Kidney (tissue), 14 donors: ENCODE measurements around the gene CD2BP2. TPM values are rescaled to one million over a fixed set of nuclear protein-coding genes. Genes with fewer than 3 reads are reported as not detected.
"Not testable (repeated sequence)": the region's sequence is repeated elsewhere in the genome, so short reads cannot be mapped to it uniquely, and the experiment has no call there.

Source experiments
- DNase-seq, 5 donors: peaks; one replicate each; pipeline ENCODE4 v3.0.0-alpha.2; 2013 to 2020
- FAIRE-seq: peaks from 2 replicates; lab custom pipeline; 2012; peaks lifted over from hg19 to GRCh38; lab: Jason Lieb, UNC
- H3K27ac ChIP-seq, 2 donors: one replicate each; pipeline ENCODE4 v1.7.0; 2013; ENCODE audit warnings: low read depth in 2 of 2, low read length in 2 of 2, inconsistent platforms in 1 of 2
- H3K27me3 ChIP-seq: one replicate; pipeline ENCODE4 v1.7.1; 2013; ENCODE audit warnings: low read length, inconsistent platforms; ENCODE audit not compliant: control insufficient read depth, insufficient read depth
- H3K36me3 ChIP-seq, 3 donors: one replicate each; pipeline versions ENCODE4 v1.7.0 to v1.7.1; 2013; ENCODE audit warnings: low read length in 3 of 3, control low read depth in 1 of 3, inconsistent platforms in 1 of 3; ENCODE audit not compliant: insufficient read depth in 3 of 3, control insufficient read depth in 2 of 3
- H3K4me1 ChIP-seq, 3 donors: one replicate each; pipeline versions ENCODE4 v1.7.0 to v1.7.1; 2013; ENCODE audit warnings: low read length in 3 of 3, inconsistent platforms in 1 of 3, low read depth in 1 of 3; ENCODE audit not compliant: control insufficient read depth in 2 of 3, insufficient read depth in 2 of 3
- H3K4me3 ChIP-seq, 3 donors: one replicate each; pipeline versions ENCODE4 v1.7.0 to v1.8.1; 2013; ENCODE audit warnings: low read length in 3 of 3, control low read depth in 1 of 3, inconsistent platforms in 1 of 3
- H3K9ac ChIP-seq, 3 donors: one replicate each; pipeline versions ENCODE4 v1.7.0 to v1.7.1; 2013; ENCODE audit warnings: low read length in 3 of 3, control low read depth in 1 of 3, inconsistent platforms in 1 of 3
- H3K9me3 ChIP-seq, 3 donors: one replicate each; pipeline versions ENCODE4 v1.7.0 to v1.7.1; 2013; ENCODE audit warnings: low read length in 3 of 3, control low read depth in 1 of 3, inconsistent platforms in 1 of 3; ENCODE audit not compliant: control insufficient read depth in 2 of 3, insufficient read depth in 1 of 3
- intact Hi-C: fragments of 100-400 bp; cut with DNase I; formaldehyde crosslinking; loops from one replicate; pipeline ENCODE4 v1.11.1; 2022
- polyA plus RNA-seq: library from polyadenylated mRNA; stranded (reverse); fragments of 350-450 nt; fragmentation: Illumina TruSeq; extraction: RNeasy Lipid Tissue Mini Kit (QIAGEN cat#74804); gene quantifications from one replicate; pipeline ENCODE4 v1.2.3, GENCODE V29; 2014; ENCODE audit warnings: low read depth, low replicate concordance; ENCODE audit not compliant: insufficient read depth
- total RNA-seq: library from RNA; stranded (reverse); fragmentation: NEBNext Ultra II Directional; extraction: Animal tissue kit (Norgen Biotek cat#: 25700); gene quantifications from one replicate; pipeline ENCODE4 v1.2.1, GENCODE V29; 2021
- TF ChIP-seq, protein P1 (sequence below): IDR thresholded peaks from 3 replicates; pipeline ENCODE4 v1.5.1; 2012; ENCODE audit warnings: mild to moderate bottlenecking, moderate library complexity, borderline replicate concordance; ENCODE audit not compliant: insufficient read depth; ENCODE audit errors: extremely low read depth
- donor health status: control.
- donor health status: control.
- donor health status: control.
- donor health status: control.
- donor health status: control.
- donor health status: DM: yes; HTN: yes; CAD: no.
- donor health status: Normal renal cell carcinoma (clear cell type).

Gene CD2BP2
- total and polyA plus RNA-seq, 2 donors from 2014 or later = 61.8 to 68.1 TPM

- Histone ChIP-seq H3K36me3 (no peaks in the 10 kb centered on the region), H3K9me3 (no peaks in the 10 kb centered on the region), H3K27ac (no peak overlapping the region), H3K27me3 (no peaks in the 10 kb centered on the region), H3K4me3 (no peak overlapping the region), H3K9ac (no peak overlapping the region), H3K4me1 (no peaks in the 10 kb centered on the region)
- intact Hi-C loops = no loop called here
- FAIRE-seq (no peak), DNase-seq (no peak)
- TF ChIP-seq, protein P1, sequence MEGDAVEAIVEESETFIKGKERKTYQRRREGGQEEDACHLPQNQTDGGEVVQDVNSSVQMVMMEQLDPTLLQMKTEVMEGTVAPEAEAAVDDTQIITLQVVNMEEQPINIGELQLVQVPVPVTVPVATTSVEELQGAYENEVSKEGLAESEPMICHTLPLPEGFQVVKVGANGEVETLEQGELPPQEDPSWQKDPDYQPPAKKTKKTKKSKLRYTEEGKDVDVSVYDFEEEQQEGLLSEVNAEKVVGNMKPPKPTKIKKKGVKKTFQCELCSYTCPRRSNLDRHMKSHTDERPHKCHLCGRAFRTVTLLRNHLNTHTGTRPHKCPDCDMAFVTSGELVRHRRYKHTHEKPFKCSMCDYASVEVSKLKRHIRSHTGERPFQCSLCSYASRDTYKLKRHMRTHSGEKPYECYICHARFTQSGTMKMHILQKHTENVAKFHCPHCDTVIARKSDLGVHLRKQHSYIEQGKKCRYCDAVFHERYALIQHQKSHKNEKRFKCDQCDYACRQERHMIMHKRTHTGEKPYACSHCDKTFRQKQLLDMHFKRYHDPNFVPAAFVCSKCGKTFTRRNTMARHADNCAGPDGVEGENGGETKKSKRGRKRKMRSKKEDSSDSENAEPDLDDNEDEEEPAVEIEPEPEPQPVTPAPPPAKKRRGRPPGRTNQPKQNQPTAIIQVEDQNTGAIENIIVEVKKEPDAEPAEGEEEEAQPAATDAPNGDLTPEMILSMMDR = no peak
Observed at GRCh38 chr16:30342751-30343490, 12.2 kb downstream of the CD2BP2 start.

- DNase-seq, H3K4me3 ChIP-seq, FAIRE-seq, H3K27ac ChIP-seq, H3K27me3 ChIP-seq, H3K9me3 ChIP-seq, H3K4me1 ChIP-seq, H3K9ac ChIP-seq, H3K36me3 ChIP-seq, intact Hi-C loops: not testable (repeated sequence)
Observed at GRCh38 chr16:30341971-30342370, 13.1 kb downstream of the CD2BP2 start.

DNA sequence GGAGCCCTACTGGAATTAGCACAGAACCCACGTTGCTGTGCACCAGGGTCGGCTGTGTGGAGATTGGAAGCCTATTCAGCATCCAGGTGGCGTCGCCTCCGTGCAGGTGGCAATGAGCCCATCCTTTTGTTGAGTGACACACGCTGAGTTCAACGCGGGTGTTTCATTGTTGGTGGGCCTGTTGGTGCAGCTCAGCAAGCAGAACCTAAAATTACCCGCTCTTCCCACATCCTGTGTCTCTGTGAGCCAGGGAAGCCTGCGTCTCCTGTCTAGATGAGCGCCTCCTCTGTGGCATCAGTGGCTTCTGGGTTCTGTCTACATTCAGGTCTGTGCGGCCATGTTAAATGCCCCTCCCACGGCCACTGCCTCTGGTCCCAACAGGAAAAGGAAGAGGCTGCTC is 14.5 kb downstream of the CD2BP2 start:
- FAIRE-seq = no peak
- Histone ChIP-seq H3K36me3 (no peaks in the 10 kb centered on the region), H3K27me3 (no peaks in the 10 kb centered on the region), H3K9me3 (no peaks in the 10 kb centered on the region), H3K9ac (no peak overlapping the region), H3K27ac (no peak overlapping the region), H3K4me1 (peaks cover 0 to 4% (median 4%) of the 10 kb centered on the region in 3 donors), H3K4me3 (no peak overlapping the region)
- DNase-seq = no peak
- TF ChIP-seq, protein P1 = no peak
- intact Hi-C loops = no loop called here

- FAIRE-seq, H3K4me3 ChIP-seq: not testable (repeated sequence)
Observed at GRCh38 chr16:30338715-30339114, 16.4 kb downstream of the CD2BP2 start.

GRCh38 chr16:30337964-30338357 is 17.1 kb downstream of the CD2BP2 start:
- H3K4me3 ChIP-seq, H3K36me3 ChIP-seq, FAIRE-seq, H3K9ac ChIP-seq, H3K27me3 ChIP-seq, H3K27ac ChIP-seq, intact Hi-C loops, H3K4me1 ChIP-seq, H3K9me3 ChIP-seq, DNase-seq: not testable (repeated sequence)

More at GRCh38 chr16:30338715-30339114, 16.4 kb downstream of the CD2BP2 start:
- H3K27me3 ChIP-seq, H3K4me1 ChIP-seq, DNase-seq, intact Hi-C loops, H3K27ac ChIP-seq, H3K9me3 ChIP-seq, H3K9ac ChIP-seq, H3K36me3 ChIP-seq: not testable (repeated sequence)
